HEK293T (cell line): ENCODE data around the gene PFKL.

Source experiments
- CTCF ChIA-PET: fragments of 350-600 bp; formaldehyde crosslinking; extraction: SDS; loops from one replicate; lab custom pipeline; 2021; ENCODE audit warnings: antibody characterized with exemption, inconsistent platforms; lab: Yijun Ruan, JAX
- POLR2A ChIA-PET: fragments of 350-600 bp; formaldehyde crosslinking; extraction: SDS; loops from one replicate; lab custom pipeline; 2020; ENCODE audit warnings: antibody characterized with exemption, inconsistent platforms; lab: Yijun Ruan, JAX
- DNase-seq: peaks from one replicate; pipeline ENCODE4 v3.0.0; 2012; ENCODE audit warnings: mixed read lengths; ENCODE audit errors: extremely low spot score
- ARNT ChIP-seq: fragments of 450-650 bp; IDR thresholded peaks from 2 replicates; pipeline ENCODE4 v1.6.1; 2017; ENCODE audit warnings: mild to moderate bottlenecking
- BHLHE40 ChIP-seq: fragments of 450-650 bp; IDR thresholded peaks from 2 replicates; pipeline ENCODE4 v1.6.1; 2016; ENCODE audit warnings: mild to moderate bottlenecking, moderate library complexity, borderline replicate concordance
- CTBP1 ChIP-seq: fragments of 450-650 bp; IDR thresholded peaks from 2 replicates; pipeline ENCODE4 v1.6.1; 2016; ENCODE audit warnings: borderline replicate concordance
- ELF4 ChIP-seq: fragments of 450-650 bp; IDR thresholded peaks from 2 replicates; pipeline ENCODE4 v1.6.1; 2017; ENCODE audit warnings: antibody characterized with exemption
- FOXA1 ChIP-seq: fragments of 450-650 bp; IDR thresholded peaks from 2 replicates; pipeline ENCODE4 v1.6.1; 2016; ENCODE audit warnings: mild to moderate bottlenecking
- FOXK2 ChIP-seq: fragments of 450-650 bp; IDR thresholded peaks from 2 replicates; pipeline ENCODE4 v1.6.1; 2016; ENCODE audit warnings: mild to moderate bottlenecking
- FOXM1 ChIP-seq: fragments of 450-650 bp; IDR thresholded peaks from 2 replicates; pipeline ENCODE4 v1.6.1; 2017; ENCODE audit warnings: mild to moderate bottlenecking, borderline replicate concordance
- HDGF ChIP-seq: fragments of 450-650 bp; IDR thresholded peaks from 2 replicates; pipeline ENCODE4 v1.6.1; 2017; ENCODE audit warnings: antibody characterized with exemption, borderline replicate concordance
- L3MBTL2 ChIP-seq: fragments of 450-650 bp; conservative IDR thresholded peaks from 2 replicates; pipeline ENCODE4 v1.6.1; 2016; ENCODE audit warnings: mild to moderate bottlenecking
- LEF1 ChIP-seq: fragments of 450-650 bp; IDR thresholded peaks from 2 replicates; pipeline ENCODE4 v1.6.1; 2017; ENCODE audit warnings: mild to moderate bottlenecking, borderline replicate concordance
- NFRKB ChIP-seq: fragments of 450-650 bp; IDR thresholded peaks from 2 replicates; pipeline ENCODE4 v1.6.1; 2016; ENCODE audit warnings: mild to moderate bottlenecking, moderate library complexity
- SP1 ChIP-seq: fragments of 450-650 bp; IDR thresholded peaks from 2 replicates; pipeline ENCODE4 v1.6.1; 2017
- SUZ12 ChIP-seq: fragments of 450-650 bp; IDR thresholded peaks from 2 replicates; pipeline ENCODE4 v1.6.1; 2016; ENCODE audit warnings: mild to moderate bottlenecking
- TARDBP ChIP-seq: fragments of 450-650 bp; IDR thresholded peaks from 2 replicates; pipeline ENCODE4 v1.6.1; 2016
- ZNF384 ChIP-seq: fragments of 450-650 bp; IDR thresholded peaks from 2 replicates; pipeline ENCODE4 v1.6.1; 2016
- TF ChIP-seq, protein P1 (sequence below): fragments of 450-650 bp; IDR thresholded peaks from 2 replicates; pipeline ENCODE4 v1.6.1; 2016

Gene PFKL

DNA sequence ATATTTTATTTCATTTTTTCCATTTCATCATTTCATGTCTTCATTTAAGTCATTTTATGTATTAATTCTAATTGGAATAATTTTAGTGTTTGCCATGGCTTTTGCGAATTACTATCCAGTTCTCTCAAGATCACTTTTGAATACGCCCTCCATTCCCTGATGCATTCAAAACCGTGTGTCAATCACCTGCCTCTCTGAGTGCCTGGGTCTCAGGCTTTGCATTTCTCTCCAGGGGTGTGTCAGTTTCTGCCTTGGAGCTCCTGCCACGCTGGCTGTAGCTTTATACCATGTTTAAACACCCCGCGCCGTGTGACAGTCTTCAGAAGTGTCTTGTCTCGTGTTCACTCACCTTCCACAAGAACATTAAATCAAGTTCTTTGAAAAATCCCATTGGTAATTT, 30.8 kb upstream of the PFKL start:
- DNase-seq = no peak
- POLR2A ChIA-PET = no interaction called here
- TF ChIP-seq FOXK2 = no peak
- TF ChIP-seq SUZ12 = no peak
- no peak for TF ChIP-seq ARNT
- TF ChIP-seq, protein P1, sequence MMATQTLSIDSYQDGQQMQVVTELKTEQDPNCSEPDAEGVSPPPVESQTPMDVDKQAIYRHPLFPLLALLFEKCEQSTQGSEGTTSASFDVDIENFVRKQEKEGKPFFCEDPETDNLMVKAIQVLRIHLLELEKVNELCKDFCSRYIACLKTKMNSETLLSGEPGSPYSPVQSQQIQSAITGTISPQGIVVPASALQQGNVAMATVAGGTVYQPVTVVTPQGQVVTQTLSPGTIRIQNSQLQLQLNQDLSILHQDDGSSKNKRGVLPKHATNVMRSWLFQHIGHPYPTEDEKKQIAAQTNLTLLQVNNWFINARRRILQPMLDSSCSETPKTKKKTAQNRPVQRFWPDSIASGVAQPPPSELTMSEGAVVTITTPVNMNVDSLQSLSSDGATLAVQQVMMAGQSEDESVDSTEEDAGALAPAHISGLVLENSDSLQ = peak; percentile 8; the same call in 1 of the 2 replicates
- TF ChIP-seq LEF1 = no peak
- CTCF ChIA-PET = no interaction called here

DNA sequence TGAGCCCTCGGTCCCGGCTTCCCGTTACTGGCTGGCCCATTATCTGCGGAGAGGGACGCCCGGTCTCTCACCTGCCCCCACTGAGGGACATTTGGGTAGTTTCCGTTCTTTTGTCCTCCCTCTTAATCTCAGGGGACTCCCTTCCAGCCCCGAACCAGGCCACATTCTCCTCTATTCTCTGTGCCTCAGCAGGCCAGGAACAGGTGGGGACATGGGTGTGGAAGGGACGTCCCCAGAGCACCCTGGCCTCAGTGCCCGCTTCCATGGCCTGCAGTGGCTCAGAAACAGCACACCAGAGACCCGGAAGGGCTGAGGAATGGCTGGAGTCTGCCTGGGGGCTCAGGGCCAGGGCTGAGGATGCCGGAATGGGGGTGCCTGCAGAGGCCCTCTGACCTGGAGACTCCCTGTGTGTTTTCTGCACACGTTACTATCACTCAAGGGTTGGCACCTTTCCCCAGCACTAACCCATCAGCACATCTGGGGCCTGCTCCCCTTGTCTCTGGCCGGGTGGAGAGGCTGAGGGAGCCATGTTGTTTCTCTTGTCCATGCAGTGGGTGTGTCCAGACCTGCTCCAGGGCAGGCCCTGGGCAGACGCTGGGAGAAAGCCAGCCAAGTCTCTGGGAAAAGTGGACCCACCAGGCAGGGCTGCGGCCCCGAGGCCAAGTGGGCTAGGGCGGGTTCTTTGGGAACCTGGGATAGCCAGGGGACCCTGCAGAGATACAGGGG, 28.1 kb upstream of the PFKL start:
- no peak for DNase-seq
- POLR2A ChIA-PET = no interaction called here
- TF ChIP-seq ZNF384 (no peak), SUZ12 (no peak), SP1 (no peak), ELF4 (no peak), FOXK2 (no peak), L3MBTL2 (no peak), NFRKB (no peak), FOXM1 (no peak), TARDBP (no peak), CTBP1 (no peak), FOXA1 (no peak)
- TF ChIP-seq, protein P1 = no peak
- CTCF ChIA-PET = no interaction called here

DNA sequence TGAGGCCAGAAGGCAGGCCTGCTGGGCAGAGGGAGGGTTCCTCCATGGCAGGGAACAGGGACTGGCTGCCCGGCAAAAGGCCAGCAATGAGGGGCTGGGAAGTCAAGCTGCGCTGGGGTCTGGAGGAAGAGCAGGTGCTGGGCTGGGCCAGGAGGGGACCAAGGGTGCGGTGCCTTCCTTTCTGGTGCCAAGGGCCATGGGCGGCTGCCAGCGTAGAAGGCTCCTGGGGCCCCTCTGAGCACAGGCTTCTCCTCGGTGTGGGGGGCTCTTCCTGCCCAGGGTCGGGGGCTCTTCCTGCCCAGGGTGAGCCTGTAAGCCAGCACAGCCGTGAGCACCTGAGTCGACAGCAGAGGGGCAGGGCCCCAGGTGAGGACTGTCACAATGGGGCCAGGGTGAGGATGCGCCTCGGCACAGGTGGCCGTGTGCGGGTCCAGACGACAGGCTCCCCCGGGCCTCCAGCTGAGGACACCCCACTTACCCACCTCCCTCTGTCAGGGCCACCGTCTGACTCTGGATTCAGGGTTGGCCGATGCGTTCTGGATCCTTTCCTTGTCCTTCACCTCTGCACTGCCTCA, 27.5 kb upstream of the PFKL start:
- ChIA-PET POLR2A (no interaction called here), CTCF (no interaction called here)
- DNase-seq = no peak
- TF ChIP-seq SP1 = no peak
- no peak for TF ChIP-seq ELF4
- TF ChIP-seq NFRKB = no peak
- TF ChIP-seq ZNF384 = no peak
- no peak for TF ChIP-seq FOXA1
- no peak for TF ChIP-seq LEF1
- TF ChIP-seq, protein P1 = no peak
- no peak for TF ChIP-seq ARNT
- no peak for TF ChIP-seq FOXM1
- no peak for TF ChIP-seq BHLHE40

DNA sequence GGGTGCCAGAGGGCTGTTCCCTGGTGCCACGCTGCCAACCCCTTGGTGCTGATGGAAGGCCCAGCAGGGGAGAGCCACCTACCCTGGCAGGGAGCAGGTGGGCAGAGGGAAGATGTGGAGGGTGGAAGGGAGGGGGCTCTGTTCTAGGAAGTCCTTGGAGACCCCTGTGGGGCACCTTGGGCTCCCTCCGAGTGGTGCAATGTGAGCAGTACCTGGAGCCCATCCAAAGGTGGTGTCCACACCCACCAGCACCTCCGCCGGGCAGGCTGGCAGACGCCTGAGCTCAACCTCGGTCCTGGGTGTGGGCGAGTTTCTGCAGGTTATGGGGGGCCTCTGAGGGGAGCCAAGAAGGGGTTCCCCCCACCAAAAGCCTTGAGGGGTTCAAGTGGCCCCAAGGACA, 26.8 kb upstream of the PFKL start:
- TF ChIP-seq ZNF384 (no peak), CTBP1 (no peak), ELF4 (no peak), TARDBP (no peak), HDGF (no peak), BHLHE40 (no peak), NFRKB (no peak), FOXK2 (no peak), FOXA1 (no peak)
- ChIA-PET POLR2A (no interaction called here), CTCF (interaction anchor here (1.6 kb wide), 1 partner anchor 25 kb away, joined by 6 read pairs; no protein-coding TSS in a partner anchor)
- no peak for DNase-seq

DNA sequence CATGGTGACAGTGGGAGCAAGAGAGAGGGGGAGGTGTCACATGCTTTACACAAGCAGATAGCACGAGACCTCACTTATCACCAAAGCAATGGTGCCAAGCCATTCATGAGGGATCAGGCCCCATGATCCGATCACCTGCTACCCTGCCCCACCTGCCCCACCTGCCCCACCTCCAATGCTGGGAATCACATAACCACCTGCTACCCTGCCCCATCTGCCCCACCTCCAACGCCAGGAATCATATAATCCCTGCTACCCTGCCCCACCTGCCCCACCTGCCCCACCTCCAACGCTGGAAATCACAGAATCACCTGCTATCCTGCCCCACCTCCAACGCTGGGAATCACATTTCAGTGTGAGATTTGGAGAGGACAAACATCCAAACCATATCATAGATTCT, 24.8 kb upstream of the PFKL start:
- CTCF ChIA-PET = no interaction called here
- no peak for DNase-seq
- POLR2A ChIA-PET = no interaction called here
- TF ChIP-seq FOXK2 (no peak), L3MBTL2 (no peak), LEF1 (no peak)

DNA sequence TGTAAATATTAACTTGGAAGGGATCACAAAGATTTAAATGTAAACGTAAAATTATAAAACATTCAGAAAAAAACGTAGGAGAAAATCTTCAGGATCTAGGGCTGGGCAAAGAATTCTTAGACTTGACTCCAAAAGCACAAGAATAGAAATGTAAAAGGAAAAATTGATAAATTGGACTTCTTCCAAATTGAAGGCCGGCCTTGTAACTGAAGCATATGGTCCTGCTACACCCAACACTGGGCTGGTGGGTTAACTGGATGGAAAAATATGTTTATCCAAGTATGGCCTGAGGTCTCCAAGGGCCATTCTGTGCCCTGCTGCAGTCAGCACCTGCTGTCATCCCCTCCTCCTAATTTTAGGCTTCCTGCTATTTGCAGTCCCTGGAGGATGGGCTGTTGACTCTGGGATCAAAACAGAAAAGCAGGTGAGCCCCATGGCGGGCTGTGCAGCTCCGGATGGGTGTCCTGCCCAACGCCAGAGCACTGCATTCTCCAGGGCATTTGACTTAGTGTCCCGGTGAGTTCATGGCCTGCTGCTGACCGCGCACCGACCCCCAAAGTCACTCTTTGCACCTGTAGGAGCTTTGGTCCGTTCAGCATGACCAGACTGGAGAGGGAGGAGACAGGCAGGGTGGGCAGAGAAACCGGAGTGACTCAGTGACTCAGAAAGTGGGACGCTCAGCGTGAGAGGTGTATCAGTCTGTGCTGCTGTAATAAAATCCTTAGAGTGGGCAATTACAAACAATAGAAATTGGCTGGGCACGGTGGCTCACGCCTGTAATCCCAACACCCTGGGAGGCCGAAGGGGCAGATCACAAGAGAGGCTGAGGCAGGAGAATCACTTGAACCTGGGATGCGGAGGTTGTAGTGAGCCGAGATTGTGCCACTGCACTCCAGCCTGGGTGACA, 20.2 kb upstream of the PFKL start:
- ChIA-PET POLR2A (no interaction called here), CTCF (no interaction called here)
- TF ChIP-seq SP1 (no peak), LEF1 (no peak), TARDBP (no peak), HDGF (no peak), FOXM1 (no peak), NFRKB (no peak), ELF4 (no peak), FOXK2 (no peak), ARNT (no peak), SUZ12 (no peak), ZNF384 (no peak), BHLHE40 (no peak), L3MBTL2 (no peak), CTBP1 (no peak), FOXA1 (no peak)
- TF ChIP-seq, protein P1 = no peak
- DNase-seq = no peak
